ENCODE measurements around the gene LSP1. TPM values are rescaled to one million over a fixed set of nuclear protein-coding genes. Genes with fewer than 3 reads are reported as not detected.

LSP1 gene
- total RNA-seq, 3 donors from 2014 or later (not counting 1 experiment from before 2014, with no cell fraction given) = 487 to 595 (median 536) TPM

DNA sequence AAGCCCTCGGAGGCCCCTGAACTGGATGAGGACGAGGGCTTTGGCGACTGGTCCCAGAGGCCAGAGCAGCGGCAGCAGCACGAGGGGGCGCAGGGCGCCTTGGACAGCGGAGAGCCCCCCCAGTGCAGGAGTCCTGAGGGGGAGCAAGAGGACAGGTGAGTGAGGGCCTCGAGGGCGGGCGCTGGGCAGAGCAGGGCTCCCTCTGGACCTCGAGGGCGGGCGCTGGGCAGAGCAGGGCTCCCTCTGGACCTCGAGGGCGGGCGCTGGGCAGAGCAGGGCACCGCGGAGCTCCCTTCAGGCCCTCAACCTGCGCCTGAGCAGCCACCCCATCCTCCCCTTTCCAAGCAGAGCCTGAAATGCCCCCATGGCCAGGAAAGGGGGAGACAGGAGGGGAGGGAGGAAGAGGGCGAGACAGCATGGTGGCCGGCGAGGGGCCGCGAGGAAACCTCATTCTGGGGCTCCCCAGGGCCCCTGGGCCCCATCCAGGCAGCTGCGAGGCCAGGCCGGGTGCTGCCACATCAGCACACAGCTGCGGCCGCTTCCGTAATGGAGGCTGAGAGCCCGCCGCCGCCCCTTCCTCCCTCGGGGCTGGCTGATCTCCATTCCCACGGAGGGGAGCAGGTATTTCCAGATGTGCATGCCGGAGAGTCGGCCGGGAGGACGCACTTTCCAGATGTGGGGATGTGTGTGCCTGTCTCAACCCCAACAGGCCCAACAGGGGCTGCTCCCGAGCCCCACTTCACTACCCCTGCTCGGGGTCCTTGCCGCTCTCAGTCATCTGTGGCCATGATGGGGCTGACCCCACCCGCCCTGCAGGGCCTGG lies 28.8 kb downstream of the LSP1 start:
- no peak for TF ChIP-seq CTCF (IDR thresholded peaks at IDR 0.05)
- Histone ChIP-seq H3K27ac (ENCODE audit: low read length) (no peak overlapping the region), H3K27me3 (ENCODE audit: control insufficient read depth, insufficient read depth, low read length) (no peaks in the 10 kb centered on the region), H3K4me1 (ENCODE audit: control insufficient read depth, insufficient read depth, low read length) (peaks cover 62% of the 10 kb centered on the region), H3K9me3 (ENCODE audit: control insufficient read depth, insufficient read depth, low read length) (no peaks in the 10 kb centered on the region), H3K36me3 (ENCODE audit: control insufficient read depth, insufficient read depth, low read length) (peaks cover 47% of the 10 kb centered on the region), H3K4me3 (ENCODE audit: low read length) (no peak overlapping the region)
- Mint-ChIP-seq H3K36me3 (no peaks in the 10 kb centered on the region), H3K27ac (peak overlapping the region in 1 of 2 donors; percentile 80), H3K9me3 (no peaks in the 10 kb centered on the region), H3K4me1 (peaks cover 13 to 45% of the 10 kb centered on the region in 2 donors), H3K27me3 (ENCODE audit: low read depth in 2 of 2) (no peaks in the 10 kb centered on the region), H3K4me3 (no peak overlapping the region)
- intact Hi-C loops (cut with micrococcal nuclease) = loop anchor here (1.0 to 2.0 kb wide), 2 partner anchors 44 to 269 kb away; no protein-coding TSS in a partner anchor
- WGBS (ENCODE audit: insufficient coverage) = 56% methylated on average over 43 of the region's 43 CpGs
- DNase-seq (peak in 1 of 2 donors; percentile 38), ATAC-seq (peak; percentile 3 to 27 (median 18))

DNA sequence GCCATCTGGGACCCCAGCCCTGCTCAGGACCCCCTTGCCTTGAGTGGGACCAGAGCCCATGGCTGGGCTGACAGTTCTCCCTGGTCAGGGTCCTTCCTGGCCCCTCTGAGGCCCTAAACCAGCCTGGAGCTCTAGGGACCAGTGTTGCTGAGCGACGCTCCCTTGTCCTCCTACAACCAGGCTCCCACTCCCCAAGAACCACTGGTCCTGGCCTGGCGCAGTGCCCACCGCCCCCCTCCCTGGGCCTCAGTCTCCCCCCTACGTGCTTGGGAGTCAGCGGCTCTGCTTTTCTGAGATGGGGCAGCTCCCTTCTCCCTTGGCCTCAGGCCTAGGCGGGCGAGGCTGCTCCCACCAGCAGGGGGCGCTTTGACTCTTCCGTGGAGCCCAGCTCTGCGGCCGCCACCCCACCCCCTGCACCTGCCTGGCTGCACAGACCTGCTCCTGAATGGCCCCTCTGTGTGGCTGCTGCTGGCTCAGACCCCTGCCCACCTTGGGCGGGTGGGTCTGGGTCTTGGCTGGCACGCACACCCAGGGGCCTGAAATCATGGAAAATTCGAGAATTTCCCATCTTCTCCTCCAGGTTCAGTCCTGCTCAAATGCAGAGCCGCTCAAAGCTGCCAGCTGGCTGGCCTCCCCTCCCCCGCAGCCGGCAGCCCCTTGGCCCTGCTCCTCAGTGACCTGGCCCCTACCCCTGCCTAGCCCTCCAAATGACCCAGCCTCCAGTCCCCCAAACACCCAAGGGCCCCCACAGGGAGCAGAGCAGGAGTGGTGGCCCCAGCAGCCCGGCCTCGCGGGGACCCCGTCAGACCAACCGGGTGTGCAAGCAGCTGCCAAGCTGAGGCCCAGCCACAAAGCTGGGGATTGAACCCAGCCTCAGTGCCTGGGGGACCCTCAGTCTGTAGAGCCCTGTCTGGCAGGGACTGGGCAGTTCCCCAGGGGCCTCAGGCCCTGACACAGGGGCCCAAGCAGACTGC lies 29.7 kb downstream of the LSP1 start:
- ATAC-seq (peak; percentile 81 to 88 (median 87)), DNase-seq (peak; percentile 77 to 90)
- Histone ChIP-seq H3K27me3 (ENCODE audit: control insufficient read depth, insufficient read depth, low read length) (no peaks in the 10 kb centered on the region), H3K4me1 (ENCODE audit: control insufficient read depth, insufficient read depth, low read length) (peaks cover 58% of the 10 kb centered on the region), H3K4me3 (ENCODE audit: low read length) (no peak overlapping the region), H3K27ac (ENCODE audit: low read length) (no peak overlapping the region), H3K9me3 (ENCODE audit: control insufficient read depth, insufficient read depth, low read length) (no peaks in the 10 kb centered on the region), H3K36me3 (ENCODE audit: control insufficient read depth, insufficient read depth, low read length) (peaks cover 54% of the 10 kb centered on the region)
- intact Hi-C loops (cut with micrococcal nuclease) = loop anchor here (1.0 to 2.0 kb wide), 2 partner anchors 45 to 268 kb away; no protein-coding TSS in a partner anchor
- WGBS (ENCODE audit: insufficient coverage) = 40% methylated on average over 23 of the region's 23 CpGs
- peak; percentile 83 for TF ChIP-seq CTCF (IDR thresholded peaks at IDR 0.05)
- peak overlapping the region in 1 of 2 donors; percentile 80 for H3K27ac Mint-ChIP-seq
- no peaks in the 10 kb centered on the region for H3K27me3 Mint-ChIP-seq (ENCODE audit: low read depth in 2 of 2)
- H3K4me3 Mint-ChIP-seq = no peak overlapping the region
- H3K36me3 Mint-ChIP-seq = no peaks in the 10 kb centered on the region
- peaks cover 10 to 47% of the 10 kb centered on the region in 2 donors for H3K4me1 Mint-ChIP-seq
- H3K9me3 Mint-ChIP-seq = no peaks in the 10 kb centered on the region

DNA sequence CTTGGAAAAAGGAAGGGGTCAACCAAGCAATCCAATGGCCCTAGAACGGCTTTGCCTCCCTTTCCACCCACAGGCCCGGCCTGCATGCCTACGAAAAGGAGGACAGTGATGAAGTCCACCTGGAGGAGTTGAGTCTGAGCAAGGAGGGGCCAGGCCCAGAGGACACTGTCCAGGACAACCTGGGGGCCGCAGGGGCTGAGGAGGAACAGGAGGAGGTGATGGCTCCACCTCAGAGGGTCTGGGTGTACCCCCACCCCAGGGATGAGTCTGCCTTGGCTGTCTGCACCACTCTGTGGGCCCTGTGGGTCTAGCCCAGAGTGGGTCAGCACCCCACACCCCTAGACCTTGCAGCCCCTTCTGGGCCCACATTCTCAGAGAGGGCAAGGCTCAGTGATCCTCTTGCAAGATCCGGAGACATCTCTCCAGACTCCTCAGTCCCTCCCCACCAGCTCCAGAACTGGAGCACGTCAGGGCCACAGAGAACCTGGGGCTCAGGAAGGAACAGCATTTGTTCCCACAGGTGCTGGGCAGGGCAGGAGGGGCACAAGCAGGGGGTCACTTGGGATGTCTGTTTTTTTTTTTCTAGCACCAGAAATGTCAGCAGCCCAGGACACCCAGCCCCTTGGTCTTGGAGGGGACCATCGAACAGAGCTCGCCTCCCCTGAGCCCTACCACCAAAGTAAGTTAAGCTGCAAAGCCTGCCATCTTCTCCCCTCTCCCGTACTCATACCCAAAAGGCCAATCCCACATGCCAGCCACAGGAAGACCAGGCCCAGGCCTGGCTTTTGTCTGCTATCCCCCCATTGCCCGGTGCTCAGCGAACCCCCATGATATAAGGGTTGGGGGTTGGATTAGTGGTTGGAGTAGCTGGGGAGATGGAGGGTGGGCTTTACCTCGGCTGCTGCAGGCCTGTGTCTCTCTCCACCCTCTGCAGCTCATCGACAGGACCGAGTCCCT lies 30.7 kb downstream of the LSP1 start:
- Histone ChIP-seq H3K4me3 (ENCODE audit: low read length) (no peak overlapping the region), H3K27ac (ENCODE audit: low read length) (no peak overlapping the region), H3K4me1 (ENCODE audit: control insufficient read depth, insufficient read depth, low read length) (peaks cover 58% of the 10 kb centered on the region), H3K27me3 (ENCODE audit: control insufficient read depth, insufficient read depth, low read length) (no peaks in the 10 kb centered on the region), H3K9me3 (ENCODE audit: control insufficient read depth, insufficient read depth, low read length) (no peaks in the 10 kb centered on the region), H3K36me3 (ENCODE audit: control insufficient read depth, insufficient read depth, low read length) (peaks cover 61% of the 10 kb centered on the region)
- no peaks in the 10 kb centered on the region for H3K9me3 Mint-ChIP-seq
- H3K4me3 Mint-ChIP-seq = no peak overlapping the region
- 96% methylated on average over 13 of the region's 14 CpGs for WGBS (ENCODE audit: insufficient coverage)
- no peak for TF ChIP-seq CTCF (IDR thresholded peaks at IDR 0.05)
- H3K36me3 Mint-ChIP-seq = no peaks in the 10 kb centered on the region
- peaks cover 15 to 47% of the 10 kb centered on the region in 2 donors for H3K4me1 Mint-ChIP-seq
- H3K27me3 Mint-ChIP-seq (ENCODE audit: low read depth in 2 of 2) = no peaks in the 10 kb centered on the region
- peak; percentile 4 to 15 for DNase-seq
- ATAC-seq = no peak
- intact Hi-C loops (cut with micrococcal nuclease) = loop anchor here (2.0 kb wide), 1 partner anchor 267 kb away; no protein-coding TSS in a partner anchor
- no peak overlapping the region for H3K27ac Mint-ChIP-seq
